ENCODE data around the gene STH. TPM values are rescaled to one million over a fixed set of nuclear protein-coding genes. Genes with fewer than 3 reads are reported as not detected.
"Not testable (repeated sequence)": the region's sequence is repeated elsewhere in the genome, so short reads cannot be mapped to it uniquely, and the experiment has no call there.

Gene STH
- total RNA-seq, 3 donors from 2014 or later, result not detected

DNA sequence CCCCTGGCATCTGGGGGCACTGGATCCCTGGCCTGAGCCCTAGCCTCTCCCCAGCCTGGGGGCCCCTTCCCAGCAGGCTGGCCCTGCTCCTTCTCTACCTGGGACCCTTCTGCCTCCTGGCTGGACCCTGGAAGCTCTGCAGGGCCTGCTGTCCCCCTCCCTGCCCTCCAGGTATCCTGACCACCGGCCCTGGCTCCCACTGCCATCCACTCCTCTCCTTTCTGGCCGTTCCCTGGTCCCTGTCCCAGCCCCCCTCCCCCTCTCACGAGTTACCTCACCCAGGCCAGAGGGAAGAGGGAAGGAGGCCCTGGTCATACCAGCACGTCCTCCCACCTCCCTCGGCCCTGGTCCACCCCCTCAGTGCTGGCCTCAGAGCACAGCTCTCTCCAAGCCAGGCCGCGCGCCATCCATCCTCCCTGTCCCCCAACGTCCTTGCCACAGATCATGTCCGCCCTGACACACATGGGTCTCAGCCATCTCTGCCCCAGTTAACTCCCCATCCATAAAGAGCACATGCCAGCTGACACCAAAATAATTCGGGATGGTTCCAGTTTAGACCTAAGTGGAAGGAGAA is 13.5 kb downstream of the STH start:
- intact Hi-C loops (cut with DNase I, micrococcal nuclease), result no loop called here
- ATAC-seq, result no peak

DNA sequence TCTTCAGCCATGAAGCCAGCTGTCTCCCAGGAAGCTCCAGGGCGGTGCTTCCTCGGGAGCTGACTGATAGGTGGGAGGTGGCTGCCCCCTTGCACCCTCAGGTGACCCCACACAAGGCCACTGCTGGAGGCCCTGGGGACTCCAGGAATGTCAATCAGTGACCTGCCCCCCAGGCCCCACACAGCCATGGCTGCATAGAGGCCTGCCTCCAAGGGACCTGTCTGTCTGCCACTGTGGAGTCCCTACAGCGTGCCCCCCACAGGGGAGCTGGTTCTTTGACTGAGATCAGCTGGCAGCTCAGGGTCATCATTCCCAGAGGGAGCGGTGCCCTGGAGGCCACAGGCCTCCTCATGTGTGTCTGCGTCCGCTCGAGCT is 14.1 kb downstream of the STH start:
- peak in 1 of 3 donors; percentile 33 for DNase-seq
- no peak for TF ChIP-seq CTCF (IDR thresholded peaks at IDR 0.05)
- Histone ChIP-seq H3K9me3 (no peaks in the 10 kb centered on the region), H3K4me1 (ENCODE audit: low read depth) (no peaks in the 10 kb centered on the region), H3K4me3 (no peak overlapping the region), H3K36me3 (ENCODE audit: low read depth) (no peaks in the 10 kb centered on the region)
- no peak for ATAC-seq
- intact Hi-C loops (cut with DNase I, micrococcal nuclease), result no loop called here

More for the DNA sequence above, 13.5 kb downstream of the STH start:
- Histone ChIP-seq H3K4me3 (no peak overlapping the region), H3K9me3 (no peaks in the 10 kb centered on the region), H3K36me3 (ENCODE audit: low read depth) (no peaks in the 10 kb centered on the region), H3K4me1 (ENCODE audit: low read depth) (no peaks in the 10 kb centered on the region)
- peak in 1 of 3 donors; percentile 33 for DNase-seq
- TF ChIP-seq CTCF (IDR thresholded peaks at IDR 0.05), result no peak

- ATAC-seq, result no peak
- Histone ChIP-seq H3K36me3 (ENCODE audit: low read depth) (no peaks in the 10 kb centered on the region), H3K9me3 (no peaks in the 10 kb centered on the region), H3K4me3 (no peak overlapping the region), H3K4me1 (ENCODE audit: low read depth) (no peaks in the 10 kb centered on the region)
- peak in 1 of 3 donors; percentile 12 for DNase-seq
- no peak for TF ChIP-seq CTCF (IDR thresholded peaks at IDR 0.05)
- intact Hi-C loops (cut with DNase I, micrococcal nuclease), result no loop called here
These were observed 14.6 kb downstream of the STH start for GRCh38 chr17:46013502-46014165.

DNA sequence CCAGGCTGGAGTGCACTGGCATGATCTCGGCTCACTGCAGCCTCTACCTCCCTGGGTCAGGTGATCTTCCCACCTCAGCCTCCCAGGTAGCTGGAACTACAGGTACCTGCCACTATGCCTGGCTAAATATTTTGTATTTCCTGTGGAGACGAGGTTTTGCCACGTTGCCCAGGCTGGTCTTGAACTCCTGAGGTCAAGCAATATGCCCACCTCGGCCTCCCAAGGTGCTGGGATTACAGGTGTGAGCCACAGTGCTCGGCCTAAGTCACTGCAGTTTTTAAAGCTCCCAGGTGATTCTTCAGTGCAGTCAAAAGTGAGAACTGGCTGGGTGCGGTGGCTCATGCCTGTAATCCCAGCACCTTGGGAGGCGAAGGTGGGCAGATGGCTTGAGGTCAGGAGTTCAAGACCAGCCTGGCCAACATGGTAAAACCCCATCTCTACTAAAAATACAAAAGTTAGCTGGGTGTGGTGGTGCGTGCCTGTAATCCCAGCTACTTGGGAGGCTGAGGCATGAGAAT is 20.4 kb downstream of the STH start:
- H3K9me3 ChIP-seq; H3K4me3 ChIP-seq; H3K4me1 ChIP-seq (ENCODE audit: low read depth); intact Hi-C loops (cut with DNase I, micrococcal nuclease); H3K36me3 ChIP-seq (ENCODE audit: low read depth); ATAC-seq: not testable (repeated sequence)
- peak in 1 of 3 donors; percentile 6 for DNase-seq

DNA sequence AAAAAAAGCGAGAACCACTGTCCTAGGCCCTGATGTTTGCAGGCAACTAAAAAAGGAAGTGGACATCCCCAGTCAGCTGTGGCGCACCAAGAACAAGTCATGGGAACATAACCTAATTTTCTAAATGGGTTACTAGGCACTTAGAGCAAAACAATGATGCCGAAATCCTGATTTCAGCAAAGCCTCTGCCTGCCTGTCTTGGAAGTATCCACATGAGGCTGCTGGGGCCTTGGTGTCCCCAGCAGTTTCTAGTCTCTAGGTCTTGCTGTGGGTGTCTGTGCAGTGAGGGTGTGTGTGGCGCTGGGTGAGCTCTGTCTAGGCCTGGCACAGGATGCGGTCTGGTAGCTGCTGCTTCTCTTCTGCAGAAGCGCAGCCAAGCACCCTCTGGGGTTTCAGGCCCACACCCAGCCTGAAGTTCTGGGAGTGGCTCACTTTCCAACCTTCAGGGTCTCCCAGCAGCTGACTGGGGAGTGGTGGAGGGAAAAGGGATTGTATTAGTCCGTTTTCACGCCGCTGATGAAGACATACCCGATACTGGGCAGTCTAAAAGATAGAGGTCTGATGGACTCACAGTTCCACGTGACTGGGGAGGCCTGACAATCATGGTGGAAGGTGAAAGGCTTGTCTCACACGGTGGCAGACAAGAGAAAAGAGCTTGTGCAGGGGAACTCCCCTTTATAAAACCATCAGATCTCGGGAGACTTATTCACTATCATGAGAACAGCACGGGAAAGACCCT is 21.1 kb downstream of the STH start:
- Histone ChIP-seq H3K9me3 (no peaks in the 10 kb centered on the region), H3K4me1 (ENCODE audit: low read depth) (no peaks in the 10 kb centered on the region), H3K36me3 (ENCODE audit: low read depth) (no peaks in the 10 kb centered on the region), H3K4me3 (no peak overlapping the region)
- ATAC-seq, result peak; percentile 86
- peak in 1 of 3 donors; percentile 73 for DNase-seq
- intact Hi-C loops (cut with DNase I, micrococcal nuclease), result no loop called here
- no peak for TF ChIP-seq CTCF (IDR thresholded peaks at IDR 0.05)

GRCh38 chr17:46020998-46021397 is 21.9 kb downstream of the STH start:
- TF ChIP-seq CTCF (IDR thresholded peaks at IDR 0.05), result no peak
- no peaks in the 10 kb centered on the region for H3K36me3 ChIP-seq (ENCODE audit: low read depth)
- H3K4me3 ChIP-seq, result no peak overlapping the region
- H3K4me1 ChIP-seq (ENCODE audit: low read depth), result no peaks in the 10 kb centered on the region
- intact Hi-C loops (cut with DNase I, micrococcal nuclease), result no loop called here
- DNase-seq, result no peak
- no peaks in the 10 kb centered on the region for H3K9me3 ChIP-seq
- no peak for ATAC-seq

- H3K36me3 ChIP-seq (ENCODE audit: low read depth); H3K4me3 ChIP-seq; DNase-seq; intact Hi-C loops (cut with DNase I, micrococcal nuclease); ATAC-seq; H3K9me3 ChIP-seq; H3K4me1 ChIP-seq (ENCODE audit: low read depth): not testable (repeated sequence)
These were observed 24.3 kb downstream of the STH start for GRCh38 chr17:46023366-46023765.

Measured in mucosa of descending colon (tissue), 3 donors.